Measurements from ENCODE around the gene KLHL13.

DNA sequence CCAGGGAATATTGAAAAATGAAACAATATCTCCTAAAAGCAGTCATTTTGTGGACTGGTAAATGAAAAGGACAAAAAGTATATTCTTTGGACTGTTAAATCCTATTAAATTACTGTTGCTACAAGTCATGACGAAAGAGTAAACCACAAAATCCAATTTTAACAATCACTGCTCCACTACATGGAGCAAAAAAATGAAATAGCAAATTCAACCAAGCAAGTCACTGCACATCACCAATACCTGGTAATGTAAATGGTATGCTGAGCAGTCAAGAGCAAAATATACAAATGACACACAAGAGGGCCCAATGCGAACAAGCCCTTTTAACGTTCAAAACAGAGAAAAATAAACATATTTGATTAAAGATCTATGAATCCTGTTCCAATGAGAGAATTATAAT, 126.2 kb downstream of the KLHL13 start:
- TF ChIP-seq, protein P1, sequence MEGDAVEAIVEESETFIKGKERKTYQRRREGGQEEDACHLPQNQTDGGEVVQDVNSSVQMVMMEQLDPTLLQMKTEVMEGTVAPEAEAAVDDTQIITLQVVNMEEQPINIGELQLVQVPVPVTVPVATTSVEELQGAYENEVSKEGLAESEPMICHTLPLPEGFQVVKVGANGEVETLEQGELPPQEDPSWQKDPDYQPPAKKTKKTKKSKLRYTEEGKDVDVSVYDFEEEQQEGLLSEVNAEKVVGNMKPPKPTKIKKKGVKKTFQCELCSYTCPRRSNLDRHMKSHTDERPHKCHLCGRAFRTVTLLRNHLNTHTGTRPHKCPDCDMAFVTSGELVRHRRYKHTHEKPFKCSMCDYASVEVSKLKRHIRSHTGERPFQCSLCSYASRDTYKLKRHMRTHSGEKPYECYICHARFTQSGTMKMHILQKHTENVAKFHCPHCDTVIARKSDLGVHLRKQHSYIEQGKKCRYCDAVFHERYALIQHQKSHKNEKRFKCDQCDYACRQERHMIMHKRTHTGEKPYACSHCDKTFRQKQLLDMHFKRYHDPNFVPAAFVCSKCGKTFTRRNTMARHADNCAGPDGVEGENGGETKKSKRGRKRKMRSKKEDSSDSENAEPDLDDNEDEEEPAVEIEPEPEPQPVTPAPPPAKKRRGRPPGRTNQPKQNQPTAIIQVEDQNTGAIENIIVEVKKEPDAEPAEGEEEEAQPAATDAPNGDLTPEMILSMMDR (IDR thresholded peaks at IDR 0.05; ENCODE audit: insufficient read depth, low read length, poor library complexity, severe bottlenecking), result no peak
- TF ChIP-seq EZH2phosphoT487 (conservative IDR thresholded peaks at IDR 0.05; ENCODE audit: low read length), result no peak

All from SU-DHL-6 (cell line).